ENCODE results near the gene IGSF10. TPM values are rescaled to one million over a fixed set of nuclear protein-coding genes. Genes with fewer than 3 reads are reported as not detected.

IGSF10 gene
- polyA plus RNA-seq, 3 donors: 1.7 to 3.6 (median 2.5) TPM

DNA sequence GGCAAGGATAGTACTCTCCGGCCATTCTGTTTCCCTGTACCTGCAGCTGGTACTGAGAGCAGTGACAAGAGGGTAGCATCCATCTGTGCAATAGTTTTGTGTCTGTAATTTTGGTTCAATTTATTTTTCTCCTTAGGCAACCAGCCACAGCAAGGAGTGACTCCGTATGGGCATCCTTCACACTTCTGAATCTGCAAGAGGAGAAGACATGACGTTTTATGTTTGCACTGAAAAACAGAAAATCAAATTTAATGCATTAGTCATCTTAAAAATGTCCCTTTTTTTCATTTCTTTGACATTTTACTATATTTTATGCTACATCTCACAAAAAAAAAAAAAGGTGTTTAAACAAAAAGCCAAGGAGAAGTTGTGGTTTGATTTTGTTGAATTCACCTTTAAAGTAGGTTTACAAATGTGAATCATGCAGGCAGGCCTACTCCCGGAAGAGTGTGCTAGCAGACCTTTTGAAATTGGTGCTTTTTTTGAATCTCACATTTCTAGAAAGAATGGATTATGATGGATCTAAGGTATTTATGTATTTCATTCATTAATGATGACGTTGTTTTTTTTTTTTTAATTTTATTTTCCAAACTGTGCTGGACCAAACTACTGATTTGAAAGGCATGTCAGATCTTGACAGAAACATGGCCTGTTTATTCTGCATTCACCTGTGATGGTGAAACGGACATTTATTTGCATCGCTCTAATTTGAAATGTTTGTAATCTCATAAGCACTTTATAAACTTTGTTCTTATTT is 28.1 kb downstream of the IGSF10 start:
- no peak for DNase-seq (ENCODE audit: extremely low read depth in 1 of 11, low read depth in 9 of 11, low spot score in 4 of 11)

DNA sequence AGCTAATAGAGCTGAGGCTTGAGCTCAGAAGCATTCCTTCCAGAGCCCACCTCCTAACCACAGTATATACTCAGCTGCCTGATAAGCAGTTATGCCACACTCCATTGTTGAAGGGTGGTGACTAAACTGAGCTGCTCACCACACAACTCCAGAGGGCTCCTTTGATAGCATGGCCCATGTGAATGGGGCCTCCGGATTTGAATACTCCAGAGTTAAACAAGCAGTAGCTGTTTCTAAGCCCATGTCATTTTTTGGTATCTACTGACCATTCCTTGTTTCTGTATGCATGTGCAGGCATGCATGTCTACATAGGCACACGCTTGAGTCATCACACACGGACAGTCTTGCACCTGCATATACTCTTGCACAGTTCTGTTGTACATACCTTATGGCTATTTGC is 28.9 kb downstream of the IGSF10 start:
- no peak for DNase-seq (ENCODE audit: extremely low read depth in 1 of 11, low read depth in 9 of 11, low spot score in 4 of 11)

DNA sequence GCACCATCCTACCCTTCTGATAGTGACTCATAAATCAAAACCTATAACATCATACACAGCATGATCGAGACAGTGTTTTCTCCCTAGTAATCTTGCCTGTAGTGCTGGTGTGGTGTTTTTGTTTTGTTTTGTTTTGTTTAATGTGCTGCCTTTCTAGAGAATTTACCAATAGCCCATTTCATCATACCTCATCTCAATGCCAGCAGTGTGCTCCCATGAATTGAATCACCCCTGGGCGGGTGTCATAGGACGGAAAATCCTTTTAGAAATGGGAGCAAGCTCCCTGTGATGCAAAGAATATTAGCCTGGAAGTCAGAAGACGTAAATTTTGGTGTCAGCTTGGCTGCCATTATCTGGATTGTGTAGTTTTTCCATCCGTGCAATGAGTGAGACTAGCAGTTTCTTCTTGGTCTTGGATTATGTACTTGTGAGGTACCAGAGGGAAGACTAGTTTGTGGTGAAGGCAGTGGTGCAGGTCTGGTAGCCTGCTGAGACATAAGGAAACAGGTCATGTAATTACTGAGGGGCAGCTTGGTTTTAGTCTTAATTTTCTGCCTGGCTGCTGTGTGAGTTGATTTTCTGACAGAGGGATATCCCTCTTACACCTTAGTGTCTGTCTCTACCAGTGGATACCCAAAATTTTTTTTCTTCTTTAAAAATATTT is 29.9 kb downstream of the IGSF10 start:
- DNase-seq (ENCODE audit: extremely low read depth in 1 of 11, low read depth in 9 of 11, low spot score in 4 of 11): no peak

DNA sequence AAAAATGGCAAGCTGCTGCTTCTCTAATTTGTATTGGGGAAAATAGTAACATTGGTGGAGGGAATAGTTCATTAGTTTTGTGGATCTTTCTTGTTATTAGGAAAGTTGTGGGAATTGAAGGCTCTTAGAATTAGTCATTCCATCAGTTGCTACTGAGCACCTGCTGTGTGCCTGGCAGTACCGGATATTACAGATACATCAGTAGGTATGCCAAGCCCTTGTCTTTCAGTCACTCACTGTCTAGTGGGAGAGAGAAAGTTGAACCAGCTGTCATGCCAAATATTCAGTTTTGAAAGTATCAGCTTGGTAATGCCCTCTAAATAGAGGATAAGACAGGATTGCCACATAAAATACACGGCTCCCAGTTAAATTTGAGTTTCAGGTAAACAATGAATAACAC is 32.5 kb downstream of the IGSF10 start:
- no peak for DNase-seq (ENCODE audit: extremely low read depth in 1 of 11, low read depth in 9 of 11, low spot score in 4 of 11)

DNA sequence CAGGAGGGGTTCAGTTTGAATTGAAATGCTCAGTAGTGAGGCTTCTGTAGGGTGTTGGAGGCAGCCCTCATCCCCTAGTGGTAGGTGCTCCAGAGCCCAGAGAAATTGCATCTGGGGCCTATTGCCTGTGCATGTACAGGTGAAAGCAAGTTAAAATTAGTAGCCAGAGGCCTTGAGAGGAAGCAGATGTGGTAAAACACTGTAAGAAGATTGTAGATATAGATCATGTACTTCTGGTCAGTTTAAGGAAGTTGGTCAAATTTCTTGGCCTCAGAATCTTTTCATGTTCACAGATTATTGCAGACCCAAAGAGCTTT is 34.6 kb downstream of the IGSF10 start:
- DNase-seq (ENCODE audit: extremely low read depth in 1 of 11, low read depth in 9 of 11, low spot score in 4 of 11): no peak

DNA sequence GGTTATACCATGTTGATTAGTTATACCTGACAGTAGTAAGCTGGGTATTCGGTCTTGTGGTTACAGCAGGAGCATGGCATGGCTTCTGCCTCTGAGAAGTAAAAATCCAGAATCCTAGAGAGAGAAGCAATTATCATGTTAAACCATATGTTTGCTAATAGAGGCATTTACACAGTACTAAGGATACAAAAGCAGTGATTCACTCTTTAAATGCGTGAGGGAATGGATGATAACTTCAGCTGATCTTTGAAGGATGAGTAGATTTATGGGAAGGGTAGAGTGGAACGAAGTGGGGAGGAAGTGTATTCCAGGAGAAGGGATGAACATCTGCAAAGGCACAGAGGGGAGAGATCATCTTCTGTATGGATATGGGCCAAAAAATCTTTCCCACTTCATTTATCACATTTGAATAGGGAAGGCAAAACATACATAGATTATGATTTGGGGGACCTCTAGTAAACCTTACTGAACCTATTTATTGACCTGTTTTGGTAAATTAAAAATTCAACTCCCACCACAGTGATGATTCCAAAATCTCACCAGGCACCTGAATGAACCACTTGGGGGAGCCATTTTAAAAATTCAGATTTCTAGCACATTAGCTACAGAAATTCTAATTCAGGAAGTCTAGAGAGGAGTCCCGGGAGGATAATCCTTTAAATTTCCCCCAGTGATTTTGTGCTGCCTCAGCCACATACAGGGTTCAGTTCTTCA is 35.1 kb downstream of the IGSF10 start:
- no peak for DNase-seq (ENCODE audit: extremely low read depth in 1 of 11, low read depth in 9 of 11, low spot score in 4 of 11)

DNA sequence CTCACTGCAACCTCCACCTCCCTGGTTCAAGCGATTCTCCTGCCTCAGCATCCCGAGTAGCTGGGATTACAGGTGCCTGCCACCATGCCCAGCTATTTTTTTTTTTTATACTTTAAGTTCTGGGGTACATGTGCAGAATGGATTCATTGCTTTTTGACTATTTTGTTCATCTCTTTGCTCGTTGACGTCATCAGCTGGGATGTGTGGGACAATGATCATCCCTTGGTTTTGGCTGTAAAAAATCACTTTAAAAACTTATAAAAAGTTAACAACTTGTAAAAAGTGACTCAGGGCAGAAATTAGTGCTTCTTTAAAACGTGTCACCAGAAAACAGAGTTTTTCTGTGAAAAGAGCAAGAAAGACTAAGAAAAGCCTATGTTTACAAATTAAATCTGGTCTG is 37.8 kb downstream of the IGSF10 start:
- DNase-seq (ENCODE audit: extremely low read depth in 1 of 11, low read depth in 9 of 11, low spot score in 4 of 11): no peak

DNA sequence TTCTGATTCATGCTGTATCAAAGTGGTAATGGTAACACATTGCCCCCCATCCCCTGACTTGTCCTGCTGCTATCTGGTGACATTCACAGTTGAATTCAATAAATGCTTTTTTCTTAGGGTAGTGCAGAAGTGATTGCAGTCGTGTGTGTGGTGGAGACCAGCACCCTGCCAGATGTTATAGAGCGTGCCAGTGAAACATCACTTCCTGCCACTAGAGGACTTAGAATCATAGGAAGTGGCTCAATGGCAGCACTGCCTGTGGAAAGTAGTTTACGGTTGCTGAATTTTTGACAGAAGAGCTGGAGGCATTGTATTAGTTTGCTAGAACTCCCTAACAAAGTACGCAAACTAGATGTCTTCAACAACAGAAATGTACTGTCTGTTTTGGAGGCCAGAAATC is 38.9 kb downstream of the IGSF10 start:
- DNase-seq (ENCODE audit: extremely low read depth in 1 of 11, low read depth in 9 of 11, low spot score in 4 of 11): no peak

DNA sequence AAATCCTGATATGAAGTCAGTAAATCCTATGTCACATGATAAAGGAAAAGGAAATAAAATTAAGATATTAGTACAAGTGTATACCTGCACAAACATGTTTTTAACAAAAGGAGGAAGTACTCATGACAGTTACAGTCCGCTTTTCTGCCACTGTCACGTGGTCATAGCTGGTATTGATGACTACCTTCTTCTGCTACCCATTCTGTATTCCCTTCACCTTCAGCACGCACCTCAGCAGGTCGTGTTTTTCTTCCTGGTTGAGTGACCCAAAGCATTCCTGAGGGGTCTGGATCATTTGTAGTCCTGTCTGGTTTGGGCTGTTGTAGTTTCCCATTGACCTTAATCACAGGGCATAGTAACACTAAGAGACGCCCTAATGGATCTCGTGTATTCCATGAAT is 41.1 kb downstream of the IGSF10 start:
- no peak for DNase-seq (ENCODE audit: extremely low read depth in 1 of 11, low read depth in 9 of 11, low spot score in 4 of 11)

DNA sequence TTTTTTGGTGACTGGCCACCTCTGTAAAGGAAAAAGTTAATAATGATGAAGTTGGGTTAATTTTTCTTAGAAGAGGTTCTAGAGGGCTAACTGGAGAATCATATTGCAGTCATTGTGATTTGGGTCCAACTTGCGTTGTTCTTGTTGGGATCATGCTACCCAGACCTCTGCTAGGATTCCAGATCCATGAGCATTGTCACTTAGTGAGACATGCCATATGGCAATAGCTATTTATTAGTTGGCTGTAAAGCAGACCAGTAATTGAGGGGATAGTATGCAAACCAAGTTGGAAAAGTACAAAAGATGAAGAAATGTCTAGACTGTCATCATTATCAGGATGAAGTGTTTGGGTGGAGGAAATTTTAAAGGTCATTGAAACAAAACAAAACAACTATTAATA is 45.6 kb downstream of the IGSF10 start:
- DNase-seq (ENCODE audit: extremely low read depth in 1 of 11, low read depth in 9 of 11, low spot score in 4 of 11): no peak

DNA sequence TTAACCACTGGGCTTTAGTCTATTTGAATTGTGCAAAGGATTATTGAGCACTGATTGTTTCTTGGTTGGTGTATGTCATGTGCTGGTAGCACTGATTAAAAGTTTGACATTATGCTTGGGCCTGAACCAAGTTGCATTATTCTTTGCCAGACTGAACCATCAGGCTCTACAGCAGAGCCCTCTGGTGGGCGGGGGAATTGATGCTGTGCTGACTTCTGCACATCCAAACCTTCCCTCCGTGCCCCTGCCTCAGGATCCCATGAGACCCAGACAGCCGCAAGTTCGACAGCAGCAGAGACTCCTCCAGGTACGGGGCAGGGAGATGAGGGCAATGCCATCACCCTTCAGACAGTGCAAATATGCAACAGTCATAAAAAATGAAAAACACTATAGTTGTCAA is 47.9 kb downstream of the IGSF10 start:
- no peak for DNase-seq (ENCODE audit: extremely low read depth in 1 of 11, low read depth in 9 of 11, low spot score in 4 of 11)

Other genes with a start within 250 kb of the IGSF10 start
- gene P2RY14, start 182.5 kb downstream of the IGSF10 start, polyA plus RNA-seq (ENCODE audit: insufficient read length in 3 of 3): under 1 TPM; 0.39 to 0.85 (median 0.50) TPM
- not detected for gene GPR87, start 144.2 kb downstream of the IGSF10 start, polyA plus RNA-seq (ENCODE audit: insufficient read length in 3 of 3)
- 1 to 10 TPM in 2 of 3 donors, under 1 TPM in 1; 0.33 to 1.5 (median 1.5) TPM for gene P2RY13, start 131.5 kb downstream of the IGSF10 start, polyA plus RNA-seq (ENCODE audit: insufficient read length in 3 of 3)
- 1 to 10 TPM in 1 of 3 donors, under 1 TPM in 2; 0.56 to 1.1 (median 0.70) TPM for gene P2RY12, start 76.3 kb downstream of the IGSF10 start, polyA plus RNA-seq (ENCODE audit: insufficient read length in 3 of 3)